HG03175 (cell line): ENCODE data around the gene SUMO3.

Experiments
- ATAC-seq: cut with Tn5 transposase; IDR thresholded peaks from one replicate; pipeline ENCODE4 v1.9.1; 2021; ENCODE audit warnings: mild to moderate bottlenecking, moderate library complexity; ENCODE audit not compliant: unreplicated experiment

The SUMO3 gene

GRCh38 chr21:44804762-44805161 is 13.1 kb downstream of the SUMO3 start:
- no peak for ATAC-seq

DNA sequence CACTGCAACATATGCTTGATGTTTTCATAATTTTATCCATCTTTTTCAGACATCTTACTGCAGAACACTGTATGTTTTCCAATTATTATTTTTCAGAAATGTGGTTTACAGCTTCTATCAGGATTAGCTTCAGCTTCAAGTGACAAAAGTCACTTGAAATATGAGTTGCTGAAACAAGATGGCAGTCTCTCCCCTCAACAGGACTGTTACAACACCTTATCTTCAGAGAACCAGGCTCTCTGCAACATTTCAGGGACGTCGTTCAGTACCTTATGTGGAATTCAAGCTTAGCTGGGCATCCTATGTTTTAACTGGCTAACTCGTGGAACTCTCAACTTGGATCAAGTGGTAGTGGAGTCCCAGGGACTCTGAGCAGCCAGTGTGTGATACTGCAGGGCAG is 14.2 kb downstream of the SUMO3 start:
- ATAC-seq: no peak

GRCh38 chr21:44802396-44803153 is 15.3 kb downstream of the SUMO3 start:
- ATAC-seq: no peak

GRCh38 chr21:44801468-44802395 is 16.1 kb downstream of the SUMO3 start, which contains the start of gene UBE2G2:
Gene UBE2G2, minus strand, starts transcription at chr21:44801820. Its CDS starts 72 bp downstream, at chr21:44801748.
- ATAC-seq: peak; percentile 85

- ATAC-seq: no peak
These were observed 16.8 kb downstream of the SUMO3 start for GRCh38 chr21:44800971-44801467.

DNA sequence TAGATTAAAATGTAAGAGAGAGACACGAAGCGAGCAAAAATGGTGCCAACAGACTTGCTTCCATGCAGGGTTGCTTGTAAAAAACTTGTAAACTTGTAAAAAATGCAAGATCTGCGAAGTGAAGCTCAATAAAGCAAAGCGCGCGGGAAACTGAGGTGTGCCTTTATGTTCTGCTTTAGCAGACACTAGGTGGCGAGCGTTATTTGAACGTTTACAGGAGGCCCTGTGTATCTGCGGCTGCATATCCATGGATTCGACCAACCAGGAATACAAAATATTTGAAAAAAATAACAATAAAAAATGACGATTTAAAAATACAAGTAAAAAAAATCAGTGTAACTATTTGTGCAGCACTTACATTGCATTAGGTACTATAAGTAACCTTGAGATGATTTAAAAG is 17.8 kb downstream of the SUMO3 start:
- no peak for ATAC-seq

- no peak for ATAC-seq
These were observed 18.2 kb downstream of the SUMO3 start for GRCh38 chr21:44799646-44800045.

DNA sequence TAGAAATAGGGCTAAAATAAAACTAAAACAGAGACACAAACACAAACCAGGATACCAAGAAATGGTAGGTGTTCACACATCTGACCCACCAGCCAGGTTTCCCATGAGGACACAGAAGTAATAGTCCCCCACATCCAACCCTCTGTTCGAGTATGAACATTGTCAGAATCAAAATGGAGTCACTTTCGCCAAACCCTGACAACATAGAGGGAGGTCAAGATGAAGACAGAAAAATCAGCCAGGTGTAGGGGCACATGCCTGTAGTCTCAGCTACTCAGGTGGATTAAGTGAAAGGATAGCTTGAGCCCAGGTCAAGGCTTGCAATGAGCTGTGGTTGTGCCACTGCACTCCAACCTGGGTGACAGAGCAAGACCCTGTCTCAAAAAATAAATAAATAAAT is 20.1 kb downstream of the SUMO3 start:
- no peak for ATAC-seq

GRCh38 chr21:44795342-44795741 is 22.5 kb downstream of the SUMO3 start:
- no peak for ATAC-seq

DNA sequence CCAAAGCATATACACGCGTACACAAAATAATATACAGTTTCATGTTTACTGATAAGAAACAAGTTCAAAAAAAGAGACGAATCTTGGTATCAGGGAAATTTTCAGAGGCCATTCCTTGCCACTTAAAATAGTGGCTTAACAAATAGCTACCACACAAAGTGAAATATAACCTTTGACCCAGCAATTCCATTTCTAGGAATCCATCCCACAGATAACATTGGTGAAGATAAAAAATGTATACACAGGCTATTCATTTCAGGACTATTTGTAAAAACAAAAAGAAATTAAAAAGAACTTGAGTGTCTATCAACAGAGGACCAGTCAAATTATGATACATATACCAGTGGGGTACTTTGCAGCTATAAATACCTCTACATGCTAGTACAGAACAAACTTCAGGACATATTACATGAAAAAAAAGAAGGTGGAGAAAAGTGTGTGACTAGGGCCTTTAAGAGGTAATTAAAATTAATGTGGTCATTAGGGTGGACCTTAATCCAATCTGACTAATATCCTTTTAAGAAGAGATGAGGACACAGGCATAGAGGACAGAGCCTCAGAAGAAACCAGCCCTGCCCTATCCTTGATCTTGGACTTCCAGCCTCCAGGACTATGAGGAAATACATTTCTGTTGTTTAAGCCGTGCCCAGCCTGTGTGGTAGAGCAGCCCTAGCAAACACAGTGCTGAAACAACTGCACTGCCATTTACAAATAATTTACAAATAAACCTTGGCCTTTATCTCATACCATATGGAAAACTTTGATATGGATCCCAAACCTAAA is 24.1 kb downstream of the SUMO3 start:
- no peak for ATAC-seq

- ATAC-seq: peak; percentile 45
These were observed 24.9 kb downstream of the SUMO3 start for GRCh38 chr21:44792702-44793591.

DNA sequence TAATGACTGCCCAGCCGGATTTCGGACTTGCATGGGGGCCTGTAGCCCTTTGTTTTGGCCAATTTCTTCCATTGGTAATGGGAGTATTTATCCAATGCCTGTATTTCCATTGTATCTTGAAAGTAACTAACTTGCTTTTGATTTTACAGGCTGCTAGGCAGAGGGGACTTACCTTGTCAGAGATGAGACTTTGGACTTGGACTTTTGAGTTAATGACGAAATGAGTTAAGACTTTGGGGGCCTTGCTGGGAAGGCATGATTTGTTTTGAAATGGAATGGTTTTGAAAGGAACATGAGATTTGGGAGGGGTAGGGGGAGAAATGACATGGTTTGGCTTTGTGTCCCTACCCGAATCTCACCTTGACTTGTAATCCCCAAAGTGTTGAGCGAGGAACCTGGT is 25.9 kb downstream of the SUMO3 start:
- no peak for ATAC-seq

DNA sequence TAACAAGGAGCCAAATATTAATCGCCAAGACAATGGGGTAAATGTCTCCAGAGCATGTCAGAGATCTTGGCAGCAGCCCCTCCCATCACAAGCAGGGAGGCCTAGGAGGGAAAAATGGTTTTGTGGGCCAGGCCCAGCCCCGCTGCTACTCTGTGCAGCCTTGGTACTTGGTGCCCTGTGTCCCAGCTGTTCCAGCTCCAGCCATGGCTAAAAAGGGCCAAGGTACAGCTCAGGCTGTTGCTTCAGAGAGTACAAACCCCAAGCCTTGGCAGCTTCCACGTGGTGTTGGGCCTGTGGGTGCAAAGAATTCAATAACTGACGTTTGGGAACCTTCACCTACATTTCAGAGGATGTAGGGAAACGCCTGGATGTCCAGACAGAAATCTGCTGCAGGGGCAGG is 26.6 kb downstream of the SUMO3 start:
- no peak for ATAC-seq

DNA sequence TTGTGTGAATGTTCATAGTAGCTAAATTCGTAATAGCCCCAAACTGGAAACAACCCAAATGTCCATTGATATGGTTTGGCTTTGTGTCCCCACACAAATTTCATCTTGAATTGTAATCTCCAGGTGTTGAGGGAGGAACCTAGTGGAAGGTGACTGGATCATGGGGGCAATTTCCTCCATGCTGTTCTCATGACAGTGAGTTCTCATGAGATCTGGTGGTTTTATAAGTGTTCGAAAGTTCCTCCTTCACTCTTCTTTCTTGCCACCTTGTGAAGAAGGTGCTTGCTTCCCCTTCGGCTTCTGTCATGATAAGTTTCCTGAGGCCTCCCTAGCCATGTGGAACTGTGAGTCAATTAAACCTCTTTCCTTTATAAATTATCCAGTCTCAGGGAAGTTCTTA is 27.5 kb downstream of the SUMO3 start:
- no peak for ATAC-seq

- no peak for ATAC-seq
These were observed 28.0 kb downstream of the SUMO3 start for GRCh38 chr21:44789880-44790279.

- ATAC-seq: no peak
These were observed 32.1 kb downstream of the SUMO3 start for GRCh38 chr21:44785620-44786335.

GRCh38 chr21:44784810-44785209 is 33.1 kb downstream of the SUMO3 start:
- ATAC-seq: no peak

DNA sequence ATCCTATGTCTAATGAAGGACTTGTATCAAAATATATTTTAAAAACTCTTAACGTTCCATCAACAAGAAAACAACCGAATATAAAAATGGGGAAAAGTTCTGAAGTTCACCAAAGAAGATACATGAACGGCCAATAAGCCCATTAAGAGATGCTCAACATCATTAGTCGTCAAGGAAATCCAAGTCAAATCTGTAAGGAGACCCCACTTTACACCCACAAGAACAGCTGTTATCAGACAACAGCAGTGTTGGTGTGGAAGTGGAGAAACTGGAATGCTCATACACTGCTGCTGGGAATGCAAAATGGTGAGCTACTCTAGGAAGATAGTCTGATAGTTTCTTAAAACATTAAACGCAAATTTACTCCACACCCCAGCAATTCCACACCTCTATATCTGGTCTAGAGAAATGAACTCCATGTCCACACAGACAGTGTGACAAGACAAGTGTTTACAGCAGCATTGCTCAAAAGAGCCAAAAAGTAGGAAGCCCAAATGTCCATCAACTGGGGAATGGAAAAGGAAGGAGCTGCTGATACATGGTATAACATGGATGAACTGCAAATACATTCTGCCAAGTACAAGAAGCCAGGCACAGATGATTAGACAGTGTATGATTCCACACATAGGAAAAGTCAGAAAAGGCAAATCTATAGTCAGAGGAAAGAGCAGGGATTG is 34.7 kb downstream of the SUMO3 start:
- ATAC-seq: no peak
